Right ventricle myocardium superior (tissue), 1 donor: ENCODE measurements around the gene COL6A3. TPM values are rescaled to one million over a fixed set of nuclear protein-coding genes. Genes with fewer than 3 reads are reported as not detected.

Source experiments
- ATAC-seq: fragments of 200-7000 bp; cut with Tn5 transposase; one replicate; pipeline ENCODE4 v1.9.1; 2020; ENCODE audit warnings: mild to moderate bottlenecking; ENCODE audit not compliant: poor library complexity
- DNase-seq: peaks from one replicate; pipeline ENCODE4 v3.0.0-alpha.2; 2020
- intact Hi-C: fragments of 100-400 bp; cut with DNase I; formaldehyde crosslinking; loops from one replicate; pipeline ENCODE4 v1.11.2; 2022
- total RNA-seq: library from RNA; stranded (reverse); fragmentation: NEBNext Ultra II Directional; extraction: Animal tissue kit (Norgen Biotek cat#: 25700); gene quantifications from one replicate; pipeline ENCODE4 v1.2.1, GENCODE V29; 2021
- donor health status: DM: no; HTN: yes; CAD: no; lungs with severe emphysema.

Gene COL6A3
- total RNA-seq, 1 donor from 2014 or later, result 64.9 TPM

- ATAC-seq (no peak), DNase-seq (no peak)
- intact Hi-C loops, result no loop called here
Observed at GRCh38 chr2:237336131-237336530, 77.8 kb downstream of the COL6A3 start.

GRCh38 chr2:237333748-237334147, 80.2 kb downstream of the COL6A3 start:
- ATAC-seq, result no peak
- intact Hi-C loops, result no loop called here
- no peak for DNase-seq

- no peak for DNase-seq
- intact Hi-C loops, result no loop called here
- no peak for ATAC-seq
Observed at GRCh38 chr2:237330541-237330940, 83.4 kb downstream of the COL6A3 start.

GRCh38 chr2:237327175-237327950, 86.6 kb downstream of the COL6A3 start:
- ATAC-seq (peak; percentile 65), DNase-seq (no peak)
- intact Hi-C loops, result loop anchor here (10.0 kb wide), 1 partner anchor 163 kb away; no protein-coding TSS in a partner anchor

- DNase-seq (no peak), ATAC-seq (peak; percentile 36)
- intact Hi-C loops, result loop anchor here (10.0 kb wide), 1 partner anchor 162 kb away; no protein-coding TSS in a partner anchor
Observed at GRCh38 chr2:237326266-237327171, 87.4 kb downstream of the COL6A3 start.

GRCh38 chr2:237324837-237325236, 89.1 kb downstream of the COL6A3 start:
- ATAC-seq, result no peak
- no peak for DNase-seq
- intact Hi-C loops, result loop anchor here (10.0 kb wide), 1 partner anchor 160 kb away; no protein-coding TSS in a partner anchor

- ATAC-seq (no peak), DNase-seq (no peak)
- intact Hi-C loops, result loop anchor here (10.0 kb wide), 1 partner anchor 160 kb away; no protein-coding TSS in a partner anchor
Observed at GRCh38 chr2:237324405-237324831, 89.5 kb downstream of the COL6A3 start.

GRCh38 chr2:237323656-237324055, 90.3 kb downstream of the COL6A3 start:
- DNase-seq, result no peak
- intact Hi-C loops, result loop anchor here (10.0 kb wide), 1 partner anchor 159 kb away; no protein-coding TSS in a partner anchor
- no peak for ATAC-seq

- intact Hi-C loops, result loop anchor here (10.0 kb wide), 1 partner anchor 158 kb away; no protein-coding TSS in a partner anchor
- peak; percentile 21 for ATAC-seq
- no peak for DNase-seq
Observed at GRCh38 chr2:237322564-237322963, 91.4 kb downstream of the COL6A3 start.

- DNase-seq (no peak), ATAC-seq (peak; percentile 32)
- intact Hi-C loops, result loop anchor here (10.0 kb wide), 1 partner anchor 157 kb away; no protein-coding TSS in a partner anchor
Observed at GRCh38 chr2:237321746-237322145, 92.2 kb downstream of the COL6A3 start.

- DNase-seq (peak; percentile 89), ATAC-seq (peak; percentile 82)
- intact Hi-C loops, result loop anchor here (10.0 kb wide), 1 partner anchor 156 kb away; no protein-coding TSS in a partner anchor
Observed at GRCh38 chr2:237320801-237321560, 93.0 kb downstream of the COL6A3 start.

- DNase-seq, result no peak
- intact Hi-C loops, result loop anchor here (10.0 kb wide), 1 partner anchor 155 kb away; no protein-coding TSS in a partner anchor
- ATAC-seq, result no peak
Observed at GRCh38 chr2:237319887-237320286, 94.1 kb downstream of the COL6A3 start.

- ATAC-seq (no peak), DNase-seq (no peak)
- intact Hi-C loops, result no loop called here
Observed at GRCh38 chr2:237319086-237319820, 94.7 kb downstream of the COL6A3 start.

GRCh38 chr2:237316339-237316738, 97.6 kb downstream of the COL6A3 start:
- intact Hi-C loops, result no loop called here
- ATAC-seq (no peak), DNase-seq (no peak)

- intact Hi-C loops, result loop anchor here (2.0 kb wide), 1 partner anchor 25 kb away; no protein-coding TSS in a partner anchor
- ATAC-seq, result peak; percentile 58
- DNase-seq, result no peak
Observed at GRCh38 chr2:237315829-237316225, 98.1 kb downstream of the COL6A3 start.

- intact Hi-C loops, result loop anchor here (2.0 kb wide), 1 partner anchor 24 kb away; no protein-coding TSS in a partner anchor
- ATAC-seq, result peak; percentile 94
Observed at GRCh38 chr2:237315170-237315828, 98.7 kb downstream of the COL6A3 start.

GRCh38 chr2:237314681-237315080, 99.3 kb downstream of the COL6A3 start:
- DNase-seq (no peak), ATAC-seq (no peak)
- intact Hi-C loops, result loop anchor here (2.0 kb wide), 1 partner anchor 24 kb away; no protein-coding TSS in a partner anchor

More at GRCh38 chr2:237315170-237315828, 98.7 kb downstream of the COL6A3 start:
- DNase-seq, result peak; percentile 94
